DND-41 (cell line): ENCODE results near the gene FANK1.

Source experiments
- ATAC-seq: fragments of 200-7000 bp; cut with Tn5 transposase; 3 replicates; pipeline ENCODE4 v1.9.1; 2021; ENCODE audit warnings: low read depth; ENCODE audit not compliant: insufficient read depth
- DNase-seq: peaks from one replicate; pipeline ENCODE4 v3.0.0-alpha.2; 2020
- H2AFZ ChIP-seq: 2 replicates; pipeline ENCODE4 v1.6.0; 2012; ENCODE audit warnings: low read depth, low read length
- H3K27ac ChIP-seq: 2 replicates; pipeline ENCODE4 v1.5.1; 2012; ENCODE audit warnings: low read length, inconsistent platforms
- H3K27me3 ChIP-seq: fragments of 200-600 bp; sonication (generic); 2 replicates; pipeline ENCODE4 v1.6.0; 2012; ENCODE audit warnings: low read length, mild to moderate bottlenecking, inconsistent platforms; ENCODE audit not compliant: insufficient read depth, poor library complexity
- H3K36me3 ChIP-seq: 2 replicates; pipeline ENCODE4 v1.5.1; 2012; ENCODE audit warnings: low read length, inconsistent platforms; ENCODE audit not compliant: insufficient read depth
- H3K4me1 ChIP-seq: 2 replicates; pipeline ENCODE4 v1.5.1; 2012; ENCODE audit warnings: mild to moderate bottlenecking, low read length; ENCODE audit not compliant: insufficient read depth
- H3K4me2 ChIP-seq: 2 replicates; pipeline ENCODE4 v1.6.0; 2012; ENCODE audit warnings: mild to moderate bottlenecking, moderate library complexity, low read length, inconsistent platforms; ENCODE audit not compliant: insufficient read depth
- H3K4me3 ChIP-seq, 2 experiments: fragments of 200-600 bp in 1 of 2; shearing (Covaris generic) in 1 of 2; 2 replicates each; pipeline ENCODE4 v1.5.1; 2012 to 2016; ENCODE audit warnings: inconsistent platforms in 2 of 2, low read length in 2 of 2, mild to moderate bottlenecking in 2 of 2, low read depth in 1 of 2, moderate library complexity in 1 of 2
- H3K79me2 ChIP-seq: 2 replicates; pipeline ENCODE4 v1.6.0; 2012; ENCODE audit warnings: low read length, inconsistent platforms; ENCODE audit not compliant: insufficient read depth
- H3K9ac ChIP-seq: 2 replicates; pipeline ENCODE4 v1.6.0; 2012; ENCODE audit warnings: low read depth, mild to moderate bottlenecking, inconsistent platforms, low read length, moderate library complexity
- H3K9me3 ChIP-seq: 2 replicates; pipeline ENCODE4 v1.5.1; 2012; ENCODE audit warnings: low read length, moderate library complexity, mild to moderate bottlenecking, inconsistent platforms; ENCODE audit not compliant: insufficient read depth, severe bottlenecking
- H4K20me1 ChIP-seq: 2 replicates; pipeline ENCODE4 v1.6.0; 2012; ENCODE audit warnings: low read length; ENCODE audit not compliant: insufficient read depth
- CTCF ChIP-seq: IDR thresholded peaks from 2 replicates; pipeline ENCODE4 v1.5.1; 2012; ENCODE audit warnings: borderline replicate concordance, low read length, moderate library complexity, mild to moderate bottlenecking; ENCODE audit not compliant: poor library complexity, severe bottlenecking; ENCODE audit errors: extremely low read depth
- EZH2 ChIP-seq: IDR thresholded peaks from 3 replicates; pipeline ENCODE4 v1.6.1; 2012; ENCODE audit warnings: borderline replicate concordance, low read depth, mild to moderate bottlenecking, moderate library complexity, low read length, inconsistent platforms; ENCODE audit not compliant: severe bottlenecking

Gene FANK1

GRCh38 chr10:125857185-125857760, 39.1 kb upstream of the FANK1 start:
- ATAC-seq (no peak), DNase-seq (no peak)
- no peak overlapping the region for H3K27ac ChIP-seq
- no peak overlapping the region for H3K9ac ChIP-seq
- H3K79me2 ChIP-seq, result no peaks in the 10 kb centered on the region
- H3K4me2 ChIP-seq, result no peak overlapping the region
- no peaks in the 10 kb centered on the region for H3K9me3 ChIP-seq
- H3K4me3 ChIP-seq, result no peak overlapping the region
- H2AFZ ChIP-seq, result no peak overlapping the region
- no peaks in the 10 kb centered on the region for H3K36me3 ChIP-seq
- no peak for TF ChIP-seq CTCF
- TF ChIP-seq EZH2, result no peak
- no peaks in the 10 kb centered on the region for H3K27me3 ChIP-seq
- no peaks in the 10 kb centered on the region for H3K4me1 ChIP-seq
- H4K20me1 ChIP-seq, result no peaks in the 10 kb centered on the region

- Histone ChIP-seq H3K9me3 (no peaks in the 10 kb centered on the region), H3K4me2 (no peak overlapping the region), H3K9ac (no peak overlapping the region), H3K36me3 (no peaks in the 10 kb centered on the region), H3K4me1 (no peaks in the 10 kb centered on the region), H3K4me3 (no peak overlapping the region), H2AFZ (no peak overlapping the region), H3K27ac (no peak overlapping the region), H3K79me2 (no peaks in the 10 kb centered on the region), H4K20me1 (no peaks in the 10 kb centered on the region), H3K27me3 (no peaks in the 10 kb centered on the region)
- TF ChIP-seq CTCF, result no peak
- no peak for TF ChIP-seq EZH2
- DNase-seq (no peak), ATAC-seq (no peak)
These were observed 37.1 kb upstream of the FANK1 start for GRCh38 chr10:125859128-125859817.

DNA sequence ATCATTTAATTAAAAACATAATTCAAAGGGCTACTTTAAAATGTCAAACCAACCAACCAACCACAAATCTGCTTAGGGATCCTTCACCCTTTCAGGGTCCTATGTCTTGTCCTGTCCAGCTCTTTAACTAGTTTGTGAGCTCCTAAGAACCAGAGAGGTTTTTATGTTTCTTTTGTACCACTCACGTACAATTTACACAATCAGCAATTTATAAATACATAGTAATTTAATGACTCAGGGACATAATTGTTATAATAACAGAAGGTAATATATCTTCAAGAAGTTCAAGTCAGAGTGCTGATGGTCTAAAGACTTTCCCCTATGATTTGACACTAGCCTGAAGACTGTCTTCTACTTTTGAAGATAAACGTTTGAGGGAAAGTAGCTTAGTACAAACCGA, 31.2 kb upstream of the FANK1 start:
- Histone ChIP-seq H3K79me2 (no peaks in the 10 kb centered on the region), H3K36me3 (no peaks in the 10 kb centered on the region), H3K4me3 (no peak overlapping the region), H3K27me3 (no peaks in the 10 kb centered on the region), H3K9ac (no peak overlapping the region), H3K9me3 (no peaks in the 10 kb centered on the region), H3K4me2 (no peak overlapping the region), H2AFZ (no peak overlapping the region), H4K20me1 (no peaks in the 10 kb centered on the region), H3K27ac (no peak overlapping the region), H3K4me1 (no peaks in the 10 kb centered on the region)
- DNase-seq (no peak), ATAC-seq (no peak)
- TF ChIP-seq EZH2 (no peak), CTCF (no peak)
